SK-MEL-5 (cell line): ENCODE results near the gene FGF22. TPM values are rescaled to one million over a fixed set of nuclear protein-coding genes. Genes with fewer than 3 reads are reported as not detected.

Source experiments
- DNase-seq: peaks from one replicate; pipeline ENCODE4 v3.0.0-alpha.2; 2016; ENCODE audit warnings: low read depth, low spot score
- in situ Hi-C: cut with HindIII; loops from 2 replicates; pipeline ENCODE4 v1.10.0; 2016; ENCODE audit warnings: low sequenced_read_pairs, high pct_unique_total_duplicates, low pct_unique_long_range_greater_than_20kb
- total RNA-seq: library from RNA; depleted of rRNA; stranded (reverse); fragments of >200 nt; shearing (Covaris generic); gene quantifications from 2 replicates; pipeline ENCODE4 v1.2.3, GENCODE V29; 2014

The FGF22 gene
- total RNA-seq, 1 experiment from 2014 or later, result 0.24 TPM

- no peak for DNase-seq
- in situ Hi-C loops, result no loop called here
Observed at GRCh38 chr19:648305-648704, 8.6 kb downstream of the FGF22 start.

GRCh38 chr19:648904-649801, 9.5 kb downstream of the FGF22 start:
- in situ Hi-C loops, result no loop called here
- DNase-seq, result no peak

DNA sequence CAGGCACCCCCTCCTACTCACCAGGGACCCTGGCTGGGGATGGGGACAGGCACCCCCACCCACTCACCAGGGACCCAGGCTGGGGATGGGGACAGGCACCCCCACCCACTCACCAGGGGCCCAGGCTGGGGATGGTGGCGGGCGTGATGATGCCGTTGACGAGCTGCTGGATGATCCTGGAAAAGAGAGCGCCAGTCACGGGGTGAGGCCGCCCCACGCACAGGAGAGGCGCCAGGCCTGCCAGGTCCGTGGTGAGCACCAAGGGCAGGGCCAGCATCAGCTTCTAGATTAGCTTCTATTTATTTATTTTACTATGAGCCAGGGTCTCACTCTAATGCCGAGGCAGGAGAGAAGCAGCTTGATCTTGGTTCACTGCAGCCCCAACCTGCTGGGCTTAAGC, 10.4 kb downstream of the FGF22 start:
- in situ Hi-C loops, result no loop called here

GRCh38 chr19:651114-651818, 11.6 kb downstream of the FGF22 start:
- no peak for DNase-seq
- in situ Hi-C loops, result no loop called here

More for the DNA sequence above, 10.4 kb downstream of the FGF22 start:
- no peak for DNase-seq

DNA sequence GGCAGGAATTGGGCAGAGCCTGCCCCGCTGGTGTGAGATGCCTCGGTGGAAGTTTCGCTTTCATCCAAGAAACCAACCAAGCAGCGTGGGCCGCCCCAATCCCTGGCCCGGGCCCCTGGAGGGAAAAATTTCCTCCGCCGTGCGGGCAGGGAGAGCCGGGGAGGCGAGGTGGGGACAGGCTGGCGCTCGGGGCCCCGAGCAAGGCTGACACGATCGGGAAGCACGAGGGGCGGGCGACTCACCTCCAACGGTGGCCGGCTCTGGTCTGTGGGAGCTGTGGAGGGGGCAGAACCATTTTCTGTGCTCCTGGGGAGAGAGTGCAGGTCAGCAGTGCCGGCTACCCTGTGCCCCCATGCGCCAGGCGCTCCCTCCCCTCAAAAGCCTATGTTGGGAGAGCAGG, 12.3 kb downstream of the FGF22 start:
- no peak for DNase-seq

GRCh38 chr19:652467-653389, 13.0 kb downstream of the FGF22 start:
- in situ Hi-C loops, result no loop called here
- DNase-seq, result no peak

More for the DNA sequence above, 12.3 kb downstream of the FGF22 start:
- in situ Hi-C loops, result no loop called here

GRCh38 chr19:653425-653824, 13.7 kb downstream of the FGF22 start:
- no peak for DNase-seq
- in situ Hi-C loops, result no loop called here

DNA sequence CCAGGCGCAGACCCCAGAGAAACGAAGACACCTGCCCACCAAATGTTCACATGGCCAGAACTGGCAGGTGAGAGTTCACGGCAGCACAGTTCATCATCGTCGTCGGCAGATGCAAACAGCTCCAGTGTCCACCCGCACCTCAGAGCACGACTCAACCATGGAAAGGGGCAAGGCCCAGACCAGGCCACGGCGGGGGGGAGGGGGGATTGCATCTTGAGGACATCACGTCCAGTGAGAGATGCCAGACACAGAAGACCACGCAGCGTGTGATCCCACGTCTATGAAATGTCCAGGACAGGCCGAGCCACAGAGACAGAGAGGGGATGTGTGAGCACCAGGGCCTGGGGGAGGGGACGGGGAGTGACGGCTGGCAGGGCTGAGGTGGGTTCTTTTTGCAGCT, 16.0 kb downstream of the FGF22 start:
- in situ Hi-C loops, result no loop called here
- DNase-seq, result no peak

- in situ Hi-C loops, result no loop called here
- DNase-seq, result no peak
Observed at GRCh38 chr19:656751-657559, 17.3 kb downstream of the FGF22 start.

GRCh38 chr19:657611-658010, 17.9 kb downstream of the FGF22 start:
- in situ Hi-C loops, result no loop called here
- DNase-seq, result no peak

DNA sequence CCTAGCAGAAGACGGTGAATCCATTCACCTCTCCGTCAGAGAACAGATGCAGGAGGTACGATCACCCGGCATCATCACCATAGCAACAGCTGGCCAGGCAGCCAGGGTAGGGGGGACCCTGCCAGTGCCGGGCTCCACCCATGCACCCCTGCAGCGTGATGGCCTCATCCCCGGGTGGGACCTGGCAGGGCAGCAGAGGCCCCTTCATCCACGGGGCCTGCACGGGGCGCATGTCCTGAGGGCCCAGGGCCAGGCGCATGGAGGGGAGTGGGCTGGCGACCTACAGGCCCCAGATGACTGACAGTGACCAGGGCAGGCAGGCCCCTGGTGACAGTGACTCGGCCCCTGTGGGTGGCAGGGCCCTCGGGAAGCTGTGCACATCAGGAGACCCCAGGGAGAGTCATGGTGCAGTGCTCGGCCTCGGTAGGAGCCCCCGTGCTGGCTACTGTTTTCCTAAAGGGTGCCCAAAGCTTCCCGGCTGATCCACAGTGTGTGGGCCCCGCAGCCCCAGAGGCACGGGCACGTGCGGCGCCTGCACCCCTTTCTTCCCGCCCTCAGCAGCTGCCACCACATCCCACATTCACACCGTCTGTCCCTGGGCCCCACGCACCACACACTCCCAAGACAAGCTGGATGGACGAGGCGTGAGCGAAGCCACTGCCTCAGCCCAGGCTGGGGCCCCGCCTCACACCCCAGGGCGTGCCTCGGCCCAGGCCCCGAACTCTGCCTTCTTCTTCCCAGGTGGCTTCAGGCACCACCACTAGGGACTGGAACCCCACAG, 18.6 kb downstream of the FGF22 start:
- DNase-seq, result no peak
- in situ Hi-C loops, result no loop called here

- in situ Hi-C loops, result no loop called here
- no peak for DNase-seq
Observed at GRCh38 chr19:658916-659839, 19.5 kb downstream of the FGF22 start.

DNA sequence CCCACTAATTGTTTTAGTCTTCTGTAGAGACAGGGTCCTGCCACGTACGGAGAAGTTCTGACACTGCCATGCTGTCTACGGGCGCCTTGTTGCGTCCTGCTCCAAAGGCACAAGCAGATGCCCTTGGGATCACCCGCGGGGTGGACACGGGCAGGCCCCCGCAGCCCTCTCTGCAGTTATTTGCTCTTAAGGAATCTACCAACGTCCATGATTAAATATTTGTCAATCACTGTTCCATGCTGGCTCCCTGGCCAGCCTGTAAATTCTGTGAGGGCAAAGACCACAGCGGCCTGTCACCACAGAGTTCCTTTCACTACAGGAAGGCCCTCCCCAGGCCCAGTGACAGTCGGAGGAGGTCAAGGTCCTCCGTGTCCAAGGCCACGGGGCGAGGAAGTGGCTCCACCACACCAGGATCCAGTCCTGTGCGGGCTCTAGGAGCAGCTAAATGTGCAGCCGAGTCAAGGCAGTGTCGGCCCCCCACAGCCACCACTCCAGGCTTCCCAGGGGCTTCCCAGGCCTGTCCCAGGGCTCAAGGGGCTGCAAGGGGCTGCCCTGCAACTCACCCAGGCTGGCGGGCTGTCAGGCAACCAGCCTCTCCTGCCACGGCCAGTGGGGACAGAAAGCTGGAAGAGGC, 21.2 kb downstream of the FGF22 start:
- no peak for DNase-seq
- in situ Hi-C loops, result no loop called here

GRCh38 chr19:661427-662196, 21.9 kb downstream of the FGF22 start:
- in situ Hi-C loops, result no loop called here

More at GRCh38 chr19:661427-662196, 21.9 kb downstream of the FGF22 start:
- no peak for DNase-seq
